ENCODE results near the gene TRIM15. TPM values are rescaled to one million over a fixed set of nuclear protein-coding genes. Genes with fewer than 3 reads are reported as not detected.
"Not testable (repeated sequence)": the region's sequence is repeated elsewhere in the genome, so short reads cannot be mapped to it uniquely, and the experiment has no call there.

Gene TRIM15
- total RNA-seq, 1 donor from 2014 or later, result not detected

DNA sequence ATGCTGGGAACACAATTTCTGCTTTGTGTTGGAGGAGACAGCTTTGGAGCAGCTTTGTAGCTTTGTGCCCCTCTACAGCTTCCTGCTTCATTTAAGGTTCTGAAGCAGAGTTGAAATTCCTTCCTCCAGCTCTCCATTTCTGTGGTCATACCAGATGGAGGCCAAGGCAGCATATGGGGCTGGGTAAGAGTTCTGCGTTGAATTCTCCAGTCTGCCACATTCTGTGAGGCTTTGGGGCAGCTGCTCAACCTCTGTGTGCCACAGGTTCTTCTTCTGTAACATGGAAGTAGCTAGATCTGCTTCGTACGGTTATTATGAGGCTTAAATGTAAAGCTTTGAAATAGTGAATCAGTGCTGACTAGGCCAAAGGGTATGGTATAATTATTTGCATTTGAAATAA is 52.8 kb downstream of the TRIM15 start:
- H3K36me3 ChIP-seq (ENCODE audit: control insufficient read depth, insufficient read depth, low read length), result no peaks in the 10 kb centered on the region
- no peak overlapping the region for H3K4me3 ChIP-seq (ENCODE audit: low read depth, low read length)
- no peak for DNase-seq (ENCODE audit: low read depth)
- TF ChIP-seq, protein P1, sequence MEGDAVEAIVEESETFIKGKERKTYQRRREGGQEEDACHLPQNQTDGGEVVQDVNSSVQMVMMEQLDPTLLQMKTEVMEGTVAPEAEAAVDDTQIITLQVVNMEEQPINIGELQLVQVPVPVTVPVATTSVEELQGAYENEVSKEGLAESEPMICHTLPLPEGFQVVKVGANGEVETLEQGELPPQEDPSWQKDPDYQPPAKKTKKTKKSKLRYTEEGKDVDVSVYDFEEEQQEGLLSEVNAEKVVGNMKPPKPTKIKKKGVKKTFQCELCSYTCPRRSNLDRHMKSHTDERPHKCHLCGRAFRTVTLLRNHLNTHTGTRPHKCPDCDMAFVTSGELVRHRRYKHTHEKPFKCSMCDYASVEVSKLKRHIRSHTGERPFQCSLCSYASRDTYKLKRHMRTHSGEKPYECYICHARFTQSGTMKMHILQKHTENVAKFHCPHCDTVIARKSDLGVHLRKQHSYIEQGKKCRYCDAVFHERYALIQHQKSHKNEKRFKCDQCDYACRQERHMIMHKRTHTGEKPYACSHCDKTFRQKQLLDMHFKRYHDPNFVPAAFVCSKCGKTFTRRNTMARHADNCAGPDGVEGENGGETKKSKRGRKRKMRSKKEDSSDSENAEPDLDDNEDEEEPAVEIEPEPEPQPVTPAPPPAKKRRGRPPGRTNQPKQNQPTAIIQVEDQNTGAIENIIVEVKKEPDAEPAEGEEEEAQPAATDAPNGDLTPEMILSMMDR (IDR thresholded peaks at IDR 0.05; ENCODE audit: insufficient read depth, low read length, poor library complexity, severe bottlenecking), result no peak
- H3K27me3 ChIP-seq (ENCODE audit: control insufficient read depth, insufficient read depth, low read length), result no peaks in the 10 kb centered on the region

DNA sequence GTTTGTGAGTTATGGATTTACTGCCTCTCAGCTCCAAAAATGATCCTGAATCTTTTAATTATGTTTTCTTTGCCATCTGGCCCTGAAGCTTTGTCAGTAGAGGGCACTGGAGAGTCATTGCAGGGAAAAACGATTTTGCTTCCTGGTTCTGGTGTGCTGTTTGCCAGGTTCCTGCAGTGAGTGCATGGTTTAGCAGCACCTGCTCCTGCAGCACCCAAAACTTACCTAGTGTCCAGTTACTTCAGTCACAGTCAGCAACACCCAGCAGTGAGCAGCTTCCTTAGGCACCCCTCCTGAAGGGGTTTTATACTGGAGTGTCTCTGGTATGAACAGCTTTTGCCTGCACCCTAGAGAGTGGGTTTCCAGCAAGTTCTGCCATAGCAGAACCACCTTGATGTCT is 55.9 kb downstream of the TRIM15 start:
- DNase-seq (ENCODE audit: low read depth), result no peak
- no peaks in the 10 kb centered on the region for H3K36me3 ChIP-seq (ENCODE audit: control insufficient read depth, insufficient read depth, low read length)

DNA sequence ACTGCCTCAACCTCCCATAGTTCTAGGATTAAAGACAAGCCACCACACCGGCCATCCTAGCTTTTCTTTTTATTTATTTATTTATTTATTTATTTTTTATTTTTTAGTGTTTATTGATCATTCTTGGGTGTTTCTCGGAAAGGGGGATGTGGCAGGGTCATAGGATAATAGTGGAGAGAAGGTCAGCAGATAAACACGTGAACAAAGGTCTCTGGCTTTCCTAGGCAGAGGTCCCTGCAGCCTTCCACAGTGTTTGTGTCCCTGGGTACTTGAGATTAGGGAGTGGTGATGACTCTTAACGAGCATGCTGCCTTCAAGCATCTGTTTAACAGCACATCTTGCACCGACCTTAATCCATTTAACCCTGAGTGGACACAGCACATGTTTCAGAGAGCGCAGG is 58.0 kb downstream of the TRIM15 start:
- not testable (repeated sequence) for H3K27me3 ChIP-seq (ENCODE audit: control insufficient read depth, insufficient read depth, low read length); H3K4me3 ChIP-seq (ENCODE audit: low read depth, low read length); H3K36me3 ChIP-seq (ENCODE audit: control insufficient read depth, insufficient read depth, low read length); DNase-seq (ENCODE audit: low read depth)

More for the DNA sequence above, 55.9 kb downstream of the TRIM15 start:
- TF ChIP-seq, protein P1 (IDR thresholded peaks at IDR 0.05; ENCODE audit: insufficient read depth, low read length, poor library complexity, severe bottlenecking), result peak; percentile 96
- no peak overlapping the region for H3K4me3 ChIP-seq (ENCODE audit: low read depth, low read length)
- no peaks in the 10 kb centered on the region for H3K27me3 ChIP-seq (ENCODE audit: control insufficient read depth, insufficient read depth, low read length)

DNA sequence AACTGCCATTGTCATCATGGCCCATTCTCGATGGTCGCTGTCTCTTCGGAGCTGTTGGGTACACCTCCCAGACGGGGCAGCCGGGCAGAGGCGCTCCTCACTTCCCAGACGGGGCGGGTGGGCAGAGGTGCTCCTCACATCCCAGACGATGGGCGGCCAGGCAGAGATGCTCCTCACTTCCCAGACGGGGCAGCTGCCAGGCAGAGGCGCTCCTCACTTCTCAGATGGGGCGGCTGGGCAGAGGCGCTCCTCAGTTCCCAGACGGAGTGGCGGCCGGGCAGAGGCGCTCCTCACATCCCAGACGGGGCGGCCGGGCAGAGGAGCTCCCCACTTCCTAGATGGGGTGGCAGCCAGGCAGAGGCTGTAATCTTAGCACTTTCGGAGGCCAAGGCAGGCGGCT is 58.6 kb downstream of the TRIM15 start:
- not testable (repeated sequence) for DNase-seq (ENCODE audit: low read depth); H3K27me3 ChIP-seq (ENCODE audit: control insufficient read depth, insufficient read depth, low read length); H3K4me3 ChIP-seq (ENCODE audit: low read depth, low read length); H3K36me3 ChIP-seq (ENCODE audit: control insufficient read depth, insufficient read depth, low read length)

Other genes starting within 250 kb of the TRIM15 start
- gene HLA-A, start 221.0 kb upstream of the TRIM15 start, total RNA-seq, result 832 and 921 TPM in 2 replicates
- 29.9 and 33.3 TPM in 2 replicates for gene POLR1H, start 102.3 kb upstream of the TRIM15 start, total RNA-seq
- 57.6 and 73.4 TPM in 2 replicates for gene PPP1R11, start 96.3 kb upstream of the TRIM15 start, total RNA-seq
- 0.04 TPM in 1 of 2 replicates, not detected in the other for gene RNF39, start 87.8 kb upstream of the TRIM15 start, total RNA-seq
- gene TRIM31, start 50.5 kb upstream of the TRIM15 start, total RNA-seq, result not detected in 2 replicates
- not detected in 2 replicates for gene TRIM40, start 27.4 kb upstream of the TRIM15 start, total RNA-seq
- not detected in 2 replicates for gene TRIM10, start 2.3 kb upstream of the TRIM15 start, total RNA-seq
- 40.3 and 42.0 TPM in 2 replicates for gene TRIM26, start 49.9 kb downstream of the TRIM15 start, total RNA-seq
- 14.9 and 16.1 TPM in 2 replicates for gene TRIM39, start 163.4 kb downstream of the TRIM15 start, total RNA-seq
- gene RPP21, start 181.6 kb downstream of the TRIM15 start, total RNA-seq, result 74.3 and 94.5 TPM in 2 replicates